HepG2 (cell line): ENCODE data around the gene BCL2A1.
A peak's percentile ranks its signal among the peaks of the same experiment; 100 is the strongest.
"Not testable (repeated sequence)": the region's sequence is repeated elsewhere in the genome, so short reads cannot be mapped to it uniquely, and the experiment has no call there.

ENCODE experiments used
- DMAP1 ChIP-seq: IDR thresholded peaks from 2 replicates; pipeline ENCODE4 v1.6.1; 2016
- KDM3A ChIP-seq: IDR thresholded peaks from 2 replicates; pipeline ENCODE4 v1.6.1; 2018; ENCODE audit warnings: low read depth, missing compliant biosample characterization
- MIER2 ChIP-seq: IDR thresholded peaks from 2 replicates; pipeline ENCODE4 v1.6.1; 2016; ENCODE audit warnings: missing biosample characterization, missing genetic modification reagents
- POLR2A ChIP-seq, 2 experiments: IDR thresholded peaks; 2 replicates each; pipeline ENCODE4 v1.6.1; 2011; ENCODE audit warnings: low read depth in 2 of 2, low read length in 2 of 2, mild to moderate bottlenecking in 1 of 2, moderate library complexity in 1 of 2; ENCODE audit not compliant: insufficient read depth in 1 of 2
- RAD21 ChIP-seq: fragments of 450-650 bp; formaldehyde crosslinking; IDR thresholded peaks from 2 replicates; pipeline ENCODE4 v1.5.0; 2020; ENCODE audit warnings: mild to moderate bottlenecking
- RBM22 ChIP-seq: fragments of 200-400 bp; formaldehyde crosslinking; optimal IDR thresholded peaks from 2 replicates; pipeline ENCODE3; 2017; ENCODE audit warnings: mild to moderate bottlenecking, low read length, moderate library complexity
- SMC3 ChIP-seq: IDR thresholded peaks from 2 replicates; pipeline ENCODE4 v1.6.1; 2011; ENCODE audit warnings: low read length, improper control_type of control experiment
- ZNF468 ChIP-seq: sonication (generic); formaldehyde crosslinking; IDR thresholded peaks from 2 replicates; pipeline ENCODE4 v1.8.0; 2022; ENCODE audit warnings: mild to moderate bottlenecking, moderate library complexity, missing genetic modification reagents
- ZZZ3 ChIP-seq: sonication (generic); formaldehyde crosslinking; IDR thresholded peaks from 2 replicates; pipeline ENCODE4 v1.4.0; 2020; ENCODE audit warnings: missing genetic modification reagents, mild to moderate bottlenecking, borderline replicate concordance
- TF ChIP-seq, protein P1 (sequence below): sonication (generic); formaldehyde crosslinking; IDR thresholded peaks from 2 replicates; pipeline ENCODE4 v1.5.0; 2020; ENCODE audit warnings: mild to moderate bottlenecking, missing genetic modification reagents, moderate library complexity
- TF ChIP-seq, protein P2 (sequence below): sonication (generic); formaldehyde crosslinking; IDR thresholded peaks from 2 replicates; pipeline ENCODE4 v1.4.0; 2020; ENCODE audit warnings: missing genetic modification reagents, borderline replicate concordance
- TF ChIP-seq, protein P3 (sequence below): IDR thresholded peaks from 2 replicates; pipeline ENCODE4 v1.6.1; 2012; ENCODE audit warnings: low read length, improper control_type of control experiment
- TF ChIP-seq, protein P4 (sequence below): sonication (generic); formaldehyde crosslinking; IDR thresholded peaks from 2 replicates; pipeline ENCODE4 v1.4.0; 2020; ENCODE audit warnings: missing genetic modification reagents

DNA sequence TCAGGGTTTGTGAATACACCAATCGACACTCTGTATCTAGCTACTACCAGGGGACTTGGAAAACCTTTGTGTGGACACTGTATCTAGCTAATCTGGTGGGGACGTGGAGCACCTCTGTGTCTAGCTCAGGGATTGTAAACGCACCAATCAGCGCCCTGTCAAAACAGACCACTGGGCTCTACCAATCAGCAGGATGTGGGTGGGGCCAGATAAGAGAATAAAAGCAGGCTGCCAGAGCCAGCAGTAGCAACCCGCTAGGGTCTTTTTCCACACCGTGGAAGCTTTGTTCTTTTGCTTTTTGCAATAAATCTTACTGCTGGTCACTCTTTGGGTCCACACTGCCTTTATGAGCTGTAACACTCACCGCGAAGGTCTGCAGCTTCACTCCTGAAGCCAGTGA is 46.1 kb upstream of the BCL2A1 start:
- TF ChIP-seq POLR2A (IDR thresholded peaks at IDR 0.05; ENCODE audit: insufficient read depth in 1 of 2, low read depth in 2 of 2, low read length in 2 of 2): peak in 1 of 2 experiments; percentile 31; a peak in 1 of 4 replicates
- TF ChIP-seq ZZZ3 (CRISPR knock-in tag); ZNF468 (CRISPR knock-in tag); RAD21 (CRISPR knock-in tag); RBM22; KDM3A (CRISPR knock-in tag); MIER2 (CRISPR knock-in tag); DMAP1; SMC3: not testable (repeated sequence)
- TF ChIP-seq, protein P1, sequence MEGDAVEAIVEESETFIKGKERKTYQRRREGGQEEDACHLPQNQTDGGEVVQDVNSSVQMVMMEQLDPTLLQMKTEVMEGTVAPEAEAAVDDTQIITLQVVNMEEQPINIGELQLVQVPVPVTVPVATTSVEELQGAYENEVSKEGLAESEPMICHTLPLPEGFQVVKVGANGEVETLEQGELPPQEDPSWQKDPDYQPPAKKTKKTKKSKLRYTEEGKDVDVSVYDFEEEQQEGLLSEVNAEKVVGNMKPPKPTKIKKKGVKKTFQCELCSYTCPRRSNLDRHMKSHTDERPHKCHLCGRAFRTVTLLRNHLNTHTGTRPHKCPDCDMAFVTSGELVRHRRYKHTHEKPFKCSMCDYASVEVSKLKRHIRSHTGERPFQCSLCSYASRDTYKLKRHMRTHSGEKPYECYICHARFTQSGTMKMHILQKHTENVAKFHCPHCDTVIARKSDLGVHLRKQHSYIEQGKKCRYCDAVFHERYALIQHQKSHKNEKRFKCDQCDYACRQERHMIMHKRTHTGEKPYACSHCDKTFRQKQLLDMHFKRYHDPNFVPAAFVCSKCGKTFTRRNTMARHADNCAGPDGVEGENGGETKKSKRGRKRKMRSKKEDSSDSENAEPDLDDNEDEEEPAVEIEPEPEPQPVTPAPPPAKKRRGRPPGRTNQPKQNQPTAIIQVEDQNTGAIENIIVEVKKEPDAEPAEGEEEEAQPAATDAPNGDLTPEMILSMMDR (CRISPR knock-in tag): not testable (repeated sequence)
- TF ChIP-seq, protein P2, sequence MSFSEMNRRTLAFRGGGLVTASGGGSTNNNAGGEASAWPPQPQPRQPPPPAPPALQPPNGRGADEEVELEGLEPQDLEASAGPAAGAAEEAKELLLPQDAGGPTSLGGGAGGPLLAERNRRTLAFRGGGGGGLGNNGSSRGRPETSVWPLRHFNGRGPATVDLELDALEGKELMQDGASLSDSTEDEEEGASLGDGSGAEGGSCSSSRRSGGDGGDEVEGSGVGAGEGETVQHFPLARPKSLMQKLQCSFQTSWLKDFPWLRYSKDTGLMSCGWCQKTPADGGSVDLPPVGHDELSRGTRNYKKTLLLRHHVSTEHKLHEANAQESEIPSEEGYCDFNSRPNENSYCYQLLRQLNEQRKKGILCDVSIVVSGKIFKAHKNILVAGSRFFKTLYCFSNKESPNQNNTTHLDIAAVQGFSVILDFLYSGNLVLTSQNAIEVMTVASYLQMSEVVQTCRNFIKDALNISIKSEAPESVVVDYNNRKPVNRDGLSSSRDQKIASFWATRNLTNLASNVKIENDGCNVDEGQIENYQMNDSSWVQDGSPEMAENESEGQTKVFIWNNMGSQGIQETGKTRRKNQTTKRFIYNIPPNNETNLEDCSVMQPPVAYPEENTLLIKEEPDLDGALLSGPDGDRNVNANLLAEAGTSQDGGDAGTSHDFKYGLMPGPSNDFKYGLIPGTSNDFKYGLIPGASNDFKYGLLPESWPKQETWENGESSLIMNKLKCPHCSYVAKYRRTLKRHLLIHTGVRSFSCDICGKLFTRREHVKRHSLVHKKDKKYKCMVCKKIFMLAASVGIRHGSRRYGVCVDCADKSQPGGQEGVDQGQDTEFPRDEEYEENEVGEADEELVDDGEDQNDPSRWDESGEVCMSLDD (CRISPR knock-in tag): not testable (repeated sequence)
- TF ChIP-seq, protein P3, sequence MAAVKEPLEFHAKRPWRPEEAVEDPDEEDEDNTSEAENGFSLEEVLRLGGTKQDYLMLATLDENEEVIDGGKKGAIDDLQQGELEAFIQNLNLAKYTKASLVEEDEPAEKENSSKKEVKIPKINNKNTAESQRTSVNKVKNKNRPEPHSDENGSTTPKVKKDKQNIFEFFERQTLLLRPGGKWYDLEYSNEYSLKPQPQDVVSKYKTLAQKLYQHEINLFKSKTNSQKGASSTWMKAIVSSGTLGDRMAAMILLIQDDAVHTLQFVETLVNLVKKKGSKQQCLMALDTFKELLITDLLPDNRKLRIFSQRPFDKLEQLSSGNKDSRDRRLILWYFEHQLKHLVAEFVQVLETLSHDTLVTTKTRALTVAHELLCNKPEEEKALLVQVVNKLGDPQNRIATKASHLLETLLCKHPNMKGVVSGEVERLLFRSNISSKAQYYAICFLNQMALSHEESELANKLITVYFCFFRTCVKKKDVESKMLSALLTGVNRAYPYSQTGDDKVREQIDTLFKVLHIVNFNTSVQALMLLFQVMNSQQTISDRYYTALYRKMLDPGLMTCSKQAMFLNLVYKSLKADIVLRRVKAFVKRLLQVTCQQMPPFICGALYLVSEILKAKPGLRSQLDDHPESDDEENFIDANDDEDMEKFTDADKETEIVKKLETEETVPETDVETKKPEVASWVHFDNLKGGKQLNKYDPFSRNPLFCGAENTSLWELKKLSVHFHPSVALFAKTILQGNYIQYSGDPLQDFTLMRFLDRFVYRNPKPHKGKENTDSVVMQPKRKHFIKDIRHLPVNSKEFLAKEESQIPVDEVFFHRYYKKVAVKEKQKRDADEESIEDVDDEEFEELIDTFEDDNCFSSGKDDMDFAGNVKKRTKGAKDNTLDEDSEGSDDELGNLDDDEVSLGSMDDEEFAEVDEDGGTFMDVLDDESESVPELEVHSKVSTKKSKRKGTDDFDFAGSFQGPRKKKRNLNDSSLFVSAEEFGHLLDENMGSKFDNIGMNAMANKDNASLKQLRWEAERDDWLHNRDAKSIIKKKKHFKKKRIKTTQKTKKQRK: not testable (repeated sequence)
- TF ChIP-seq, protein P4, sequence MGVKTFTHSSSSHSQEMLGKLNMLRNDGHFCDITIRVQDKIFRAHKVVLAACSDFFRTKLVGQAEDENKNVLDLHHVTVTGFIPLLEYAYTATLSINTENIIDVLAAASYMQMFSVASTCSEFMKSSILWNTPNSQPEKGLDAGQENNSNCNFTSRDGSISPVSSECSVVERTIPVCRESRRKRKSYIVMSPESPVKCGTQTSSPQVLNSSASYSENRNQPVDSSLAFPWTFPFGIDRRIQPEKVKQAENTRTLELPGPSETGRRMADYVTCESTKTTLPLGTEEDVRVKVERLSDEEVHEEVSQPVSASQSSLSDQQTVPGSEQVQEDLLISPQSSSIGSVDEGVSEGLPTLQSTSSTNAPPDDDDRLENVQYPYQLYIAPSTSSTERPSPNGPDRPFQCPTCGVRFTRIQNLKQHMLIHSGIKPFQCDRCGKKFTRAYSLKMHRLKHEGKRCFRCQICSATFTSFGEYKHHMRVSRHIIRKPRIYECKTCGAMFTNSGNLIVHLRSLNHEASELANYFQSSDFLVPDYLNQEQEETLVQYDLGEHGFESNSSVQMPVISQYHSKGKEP (CRISPR knock-in tag): not testable (repeated sequence)
